ENCODE results near the gene PIRT.
A peak's percentile ranks its signal among the peaks of the same experiment; 100 is the strongest.

Gene PIRT

DNA sequence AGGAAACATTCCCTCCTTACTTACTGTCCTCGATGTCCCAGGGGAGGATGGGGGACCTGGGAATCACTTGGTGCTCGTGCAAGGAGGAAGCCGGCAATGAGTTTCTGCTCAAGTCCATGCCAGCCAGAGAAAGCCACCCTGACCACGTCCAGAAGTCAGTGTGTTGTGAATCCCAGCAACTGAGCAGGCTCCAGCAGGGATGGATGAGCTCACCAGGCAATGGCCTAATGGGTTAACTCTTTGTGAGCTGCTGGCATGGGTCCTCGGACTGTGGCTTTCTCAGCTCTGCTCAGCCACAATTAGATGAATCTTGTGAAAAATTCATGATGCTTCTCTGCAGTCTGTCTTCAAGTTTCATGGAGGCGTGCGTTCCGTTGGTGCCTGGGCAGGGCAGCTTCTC is at the start of gene PIRT:
Gene PIRT, minus strand, starts transcription at position 167 of the 400 bp plus-strand sequence. CDS start 12,442 bp downstream, outside the sequence.
- no peak within 1 kb of the TSS for H3K4me3 ChIP-seq (replicated peaks in 1 of 2; ENCODE audit: low read depth in 2 of 2, low read length in 2 of 2)
- TF ChIP-seq, protein P1, sequence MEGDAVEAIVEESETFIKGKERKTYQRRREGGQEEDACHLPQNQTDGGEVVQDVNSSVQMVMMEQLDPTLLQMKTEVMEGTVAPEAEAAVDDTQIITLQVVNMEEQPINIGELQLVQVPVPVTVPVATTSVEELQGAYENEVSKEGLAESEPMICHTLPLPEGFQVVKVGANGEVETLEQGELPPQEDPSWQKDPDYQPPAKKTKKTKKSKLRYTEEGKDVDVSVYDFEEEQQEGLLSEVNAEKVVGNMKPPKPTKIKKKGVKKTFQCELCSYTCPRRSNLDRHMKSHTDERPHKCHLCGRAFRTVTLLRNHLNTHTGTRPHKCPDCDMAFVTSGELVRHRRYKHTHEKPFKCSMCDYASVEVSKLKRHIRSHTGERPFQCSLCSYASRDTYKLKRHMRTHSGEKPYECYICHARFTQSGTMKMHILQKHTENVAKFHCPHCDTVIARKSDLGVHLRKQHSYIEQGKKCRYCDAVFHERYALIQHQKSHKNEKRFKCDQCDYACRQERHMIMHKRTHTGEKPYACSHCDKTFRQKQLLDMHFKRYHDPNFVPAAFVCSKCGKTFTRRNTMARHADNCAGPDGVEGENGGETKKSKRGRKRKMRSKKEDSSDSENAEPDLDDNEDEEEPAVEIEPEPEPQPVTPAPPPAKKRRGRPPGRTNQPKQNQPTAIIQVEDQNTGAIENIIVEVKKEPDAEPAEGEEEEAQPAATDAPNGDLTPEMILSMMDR (IDR thresholded peaks at IDR 0.05; ENCODE audit: low read depth, low read length) = no peak
- no peak for DNase-seq (ENCODE audit: low read depth in 2 of 2)

DNA sequence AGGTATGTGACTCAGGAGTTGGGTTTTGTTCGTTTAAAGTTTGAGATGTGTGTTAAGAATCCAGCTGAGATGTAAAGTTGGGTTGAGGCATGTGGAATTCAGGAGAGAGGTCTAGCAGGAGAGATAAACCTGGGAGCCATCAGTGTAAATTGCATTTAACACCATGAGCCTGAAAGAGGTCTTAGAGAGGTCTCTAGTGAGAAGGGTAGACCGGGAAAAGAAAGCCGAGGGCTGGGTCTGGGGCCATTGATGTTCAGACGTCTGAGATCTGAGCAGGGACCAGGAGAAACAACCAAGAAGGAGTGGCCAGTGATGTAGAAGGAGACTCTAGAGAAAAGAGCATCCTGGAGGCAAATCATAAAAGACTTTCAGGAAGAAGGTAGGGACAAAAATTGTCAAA is 44.1 kb upstream of the PIRT start:
- TF ChIP-seq, protein P1 (IDR thresholded peaks at IDR 0.05; ENCODE audit: low read depth, low read length) = no peak
- no peak for DNase-seq (ENCODE audit: low read depth in 2 of 2)
- H3K4me3 ChIP-seq (replicated peaks in 1 of 2; ENCODE audit: low read depth in 2 of 2, low read length in 2 of 2) = no peak overlapping the region

GRCh38 chr17:10879190-10879836 is 41.4 kb upstream of the PIRT start:
- H3K4me3 ChIP-seq (replicated peaks in 1 of 2; ENCODE audit: low read depth in 2 of 2, low read length in 2 of 2) = no peak overlapping the region
- TF ChIP-seq, protein P1 (IDR thresholded peaks at IDR 0.05; ENCODE audit: low read depth, low read length) = peak; percentile 12
- DNase-seq (ENCODE audit: low read depth in 2 of 2) = peak; percentile 2 to 10

DNA sequence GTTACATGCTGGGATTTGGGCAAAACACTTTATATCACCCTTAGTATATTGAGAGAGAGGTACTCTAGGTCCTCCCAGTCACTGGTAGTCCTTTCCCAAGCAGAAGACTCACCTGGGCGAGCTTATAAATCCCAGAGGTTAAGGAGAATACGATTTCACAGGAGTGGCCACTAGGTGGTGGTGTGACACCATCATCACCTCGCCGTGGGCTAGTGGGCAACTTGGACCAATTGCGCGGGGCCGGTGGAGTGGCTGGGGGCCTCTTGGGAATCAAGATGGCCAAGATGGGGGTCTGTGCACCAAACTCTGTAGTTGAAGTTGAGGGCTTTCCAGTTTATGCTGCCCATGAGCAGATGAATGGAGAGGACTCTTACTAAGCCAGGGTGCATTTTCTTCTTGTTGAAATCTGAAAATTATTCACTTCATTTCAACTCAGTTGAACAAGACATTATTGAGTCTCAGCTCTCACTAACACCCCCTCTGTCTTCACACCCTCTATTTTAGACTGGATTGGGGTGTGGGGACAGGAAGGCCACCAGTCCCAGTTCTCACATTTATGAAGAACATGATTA is 38.2 kb upstream of the PIRT start:
- TF ChIP-seq, protein P1 (IDR thresholded peaks at IDR 0.05; ENCODE audit: low read depth, low read length) = peak; percentile 57
- DNase-seq (ENCODE audit: low read depth in 2 of 2) = peak; percentile 26 to 38
- no peak overlapping the region for H3K4me3 ChIP-seq (replicated peaks in 1 of 2; ENCODE audit: low read depth in 2 of 2, low read length in 2 of 2)

DNA sequence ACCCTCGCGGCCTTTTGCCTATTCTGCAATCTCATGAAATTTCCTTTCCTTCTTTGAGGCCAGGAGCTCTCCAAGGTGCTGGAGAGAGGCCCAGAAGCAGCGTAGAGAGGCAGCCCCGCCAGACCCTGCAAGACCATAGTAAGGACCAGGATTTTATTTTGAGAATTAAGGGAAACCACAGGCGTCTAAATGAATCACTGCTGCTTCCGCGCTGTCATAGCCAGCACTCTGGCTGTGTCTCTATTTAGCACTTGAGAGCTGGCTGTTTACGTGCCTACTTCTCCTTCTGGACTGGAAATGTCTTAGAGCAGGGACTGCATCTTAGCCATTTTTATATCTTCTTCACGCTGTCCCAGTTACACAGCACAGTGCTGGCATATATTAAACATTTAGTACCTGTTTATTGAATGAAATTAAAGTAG is 37.6 kb upstream of the PIRT start:
- TF ChIP-seq, protein P1 (IDR thresholded peaks at IDR 0.05; ENCODE audit: low read depth, low read length) = no peak
- no peak overlapping the region for H3K4me3 ChIP-seq (replicated peaks in 1 of 2; ENCODE audit: low read depth in 2 of 2, low read length in 2 of 2)
- peak; percentile 2 to 15 for DNase-seq (ENCODE audit: low read depth in 2 of 2)

DNA sequence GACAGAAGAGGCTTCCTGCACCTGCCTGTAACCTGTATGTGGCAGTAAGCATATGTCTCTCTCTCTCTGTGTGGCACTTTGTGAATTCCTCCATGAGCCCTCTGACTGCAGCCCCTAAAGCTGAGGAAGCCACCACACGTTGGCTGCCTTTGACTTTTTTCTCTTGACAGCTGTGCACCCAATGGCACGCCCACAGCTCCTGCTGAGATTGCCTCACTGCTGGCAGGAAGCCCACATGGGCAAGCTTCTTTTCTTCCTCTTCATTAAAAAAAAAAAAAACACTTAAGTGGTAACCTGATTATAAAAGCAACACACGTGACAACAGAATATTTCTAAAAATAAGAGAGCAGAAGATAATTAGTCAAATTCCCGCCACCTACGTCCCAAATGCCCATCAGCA is 34.0 kb upstream of the PIRT start:
- TF ChIP-seq, protein P1 (IDR thresholded peaks at IDR 0.05; ENCODE audit: low read depth, low read length) = no peak
- no peak for DNase-seq (ENCODE audit: low read depth in 2 of 2)
- H3K4me3 ChIP-seq (replicated peaks in 1 of 2; ENCODE audit: low read depth in 2 of 2, low read length in 2 of 2) = no peak overlapping the region
